Activated CD4-positive, CD25-positive, alpha-beta regulatory T cell treated with anti-CD3 and anti-CD28 coated beads, Interleukin-2, amount 50 U/mL, for 24 hours (primary cell): ENCODE data around the gene TOGARAM2.

Experiments
- ATAC-seq, 2 donors: fragments of 150-1000 bp; cut with Tn5 transposase; one replicate each; pipeline ENCODE4 v1.10.0; 2021; ENCODE audit warnings: mild to moderate bottlenecking in 1 of 2, moderate library complexity in 1 of 2

TOGARAM2 gene

GRCh38 chr2:29000481-29000880 lies 19.4 kb downstream of the TOGARAM2 start:
- ATAC-seq = peak; percentile 68 to 70

DNA sequence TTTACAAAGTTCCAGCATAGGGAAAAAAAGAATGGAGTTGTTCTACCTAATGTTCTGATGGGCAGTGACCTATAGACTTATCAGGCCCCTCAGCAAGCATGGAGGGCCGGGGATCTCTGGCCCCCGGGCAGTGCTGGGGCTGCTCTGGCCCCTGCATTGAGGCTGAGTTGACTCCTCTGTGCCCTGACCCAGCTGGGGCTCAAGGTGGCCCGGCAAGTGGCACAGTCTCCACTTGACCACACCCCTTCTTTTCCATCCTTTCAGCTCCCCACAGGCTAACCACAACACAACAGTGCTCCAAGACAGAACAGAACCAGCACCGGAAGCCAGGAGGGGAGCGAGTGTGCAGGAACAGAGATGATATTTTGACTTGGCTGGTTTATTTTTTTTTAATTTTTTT lies 19.9 kb downstream of the TOGARAM2 start:
- no peak for ATAC-seq

GRCh38 chr2:29001806-29002205 lies 20.7 kb downstream of the TOGARAM2 start:
- peak in 1 of 2 donors; percentile 30 for ATAC-seq

DNA sequence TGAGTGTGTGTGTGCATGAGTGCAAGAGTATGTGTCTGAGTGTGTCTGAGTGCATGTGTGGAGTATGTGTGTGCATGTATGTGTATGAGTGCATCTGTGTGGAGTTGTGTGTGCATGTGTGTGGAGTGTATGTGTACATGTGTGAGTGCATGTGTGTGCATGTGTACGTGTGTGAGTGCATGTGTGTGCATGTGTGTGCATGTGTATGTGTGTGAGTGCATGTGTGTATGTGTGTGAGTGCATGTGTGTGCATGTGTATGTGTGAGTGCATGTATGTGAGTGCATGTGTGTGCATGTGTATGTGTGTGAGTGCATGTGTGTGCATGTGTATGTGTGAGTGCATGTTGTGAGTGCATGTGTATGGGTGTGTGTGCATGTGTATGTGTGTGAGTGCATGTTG lies 23.7 kb downstream of the TOGARAM2 start:
- no peak for ATAC-seq

- ATAC-seq = no peak
Observed at GRCh38 chr2:29005331-29005730, 24.2 kb downstream of the TOGARAM2 start.

DNA sequence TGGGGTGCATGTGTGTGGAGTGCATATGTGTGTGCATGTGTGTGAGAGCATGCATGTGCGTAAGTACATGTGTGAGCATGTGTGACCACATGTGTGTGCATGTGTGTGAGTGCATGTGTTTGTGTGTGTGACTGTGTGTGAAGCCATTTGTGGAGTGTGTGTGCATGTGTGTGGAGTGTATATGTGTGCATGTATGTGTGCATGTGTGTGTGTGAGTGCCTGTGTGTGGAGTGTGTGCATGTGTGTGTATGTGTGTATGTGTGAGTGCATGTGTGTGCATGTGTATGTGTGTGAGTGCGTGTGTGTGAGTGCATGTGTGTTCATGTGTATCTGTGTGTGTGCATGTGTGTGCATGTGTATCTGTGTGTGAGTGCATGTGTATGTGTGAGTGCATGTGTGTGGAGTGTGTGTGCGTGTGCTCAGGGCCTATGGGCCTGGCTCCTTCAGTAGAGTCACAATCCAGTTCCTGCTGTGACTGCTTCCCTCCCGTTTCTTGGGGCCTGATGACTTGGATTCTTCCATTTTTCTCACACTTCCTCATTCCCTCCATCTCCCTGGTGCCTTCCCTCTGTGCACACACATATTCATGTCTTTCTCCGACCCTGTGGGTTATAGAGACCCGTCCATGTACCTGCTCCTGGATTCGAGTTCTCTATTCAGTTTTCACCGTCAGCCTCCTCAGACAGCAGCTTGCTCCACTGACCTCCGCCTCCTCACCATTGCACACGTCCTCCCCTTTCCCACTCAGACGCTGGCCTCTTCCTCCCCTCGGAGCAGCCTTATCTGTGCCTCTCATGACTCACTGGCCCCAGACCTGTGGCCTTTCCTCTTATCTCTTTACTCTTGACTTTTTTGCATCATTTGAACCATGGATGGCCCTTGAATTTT lies 25.2 kb downstream of the TOGARAM2 start:
- ATAC-seq = no peak

GRCh38 chr2:29006980-29007301 lies 25.8 kb downstream of the TOGARAM2 start:
- ATAC-seq = no peak

- ATAC-seq = no peak
Observed at GRCh38 chr2:29009270-29009669, 28.2 kb downstream of the TOGARAM2 start.

DNA sequence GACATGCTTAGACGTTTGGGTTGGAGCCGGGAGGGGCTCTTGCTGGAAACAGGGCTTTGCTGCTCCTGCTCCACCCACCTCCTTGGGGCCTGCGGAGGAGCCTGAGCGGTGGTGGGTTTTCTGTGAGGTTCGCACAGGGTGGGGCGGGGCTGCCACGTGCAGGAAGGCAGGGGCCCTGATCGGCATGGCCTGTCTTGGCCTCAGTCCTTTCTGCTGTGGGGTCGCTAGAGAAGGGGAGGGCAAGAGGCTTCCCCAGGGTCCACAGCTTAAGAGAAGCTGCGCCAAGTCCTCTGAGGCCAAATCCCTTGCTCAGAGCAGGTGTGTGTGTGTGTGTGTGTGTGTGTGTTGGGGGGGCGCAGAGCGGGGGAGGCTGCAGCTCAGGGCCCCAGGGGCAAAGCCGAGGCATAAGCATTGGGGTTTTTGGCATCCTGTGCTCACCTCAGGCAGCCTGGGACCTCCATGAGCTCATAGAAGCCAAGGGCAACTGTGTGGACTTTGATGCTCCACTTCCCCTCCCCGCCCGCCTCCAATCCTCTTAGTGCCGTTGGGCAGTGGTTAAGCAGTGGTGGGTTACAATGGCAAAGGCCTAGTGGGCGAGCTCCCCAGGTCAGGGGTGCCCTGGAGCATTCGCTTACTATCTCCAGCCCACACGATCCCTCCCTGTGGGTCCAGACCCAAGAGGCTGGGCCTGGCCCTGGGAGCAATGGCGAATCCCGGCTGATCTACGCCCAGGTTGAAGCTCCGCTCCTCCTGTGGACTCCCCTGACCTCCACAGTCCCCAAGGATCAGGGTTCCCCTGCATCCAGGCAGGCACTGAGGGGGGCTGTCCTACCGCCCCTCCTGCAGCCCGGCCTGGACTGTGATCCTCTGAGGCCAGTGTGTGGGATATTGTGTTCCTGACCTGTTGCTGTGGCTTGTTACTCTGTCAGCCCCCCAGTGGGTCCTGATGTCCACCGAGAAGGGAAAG lies 28.9 kb downstream of the TOGARAM2 start:
- no peak for ATAC-seq

DNA sequence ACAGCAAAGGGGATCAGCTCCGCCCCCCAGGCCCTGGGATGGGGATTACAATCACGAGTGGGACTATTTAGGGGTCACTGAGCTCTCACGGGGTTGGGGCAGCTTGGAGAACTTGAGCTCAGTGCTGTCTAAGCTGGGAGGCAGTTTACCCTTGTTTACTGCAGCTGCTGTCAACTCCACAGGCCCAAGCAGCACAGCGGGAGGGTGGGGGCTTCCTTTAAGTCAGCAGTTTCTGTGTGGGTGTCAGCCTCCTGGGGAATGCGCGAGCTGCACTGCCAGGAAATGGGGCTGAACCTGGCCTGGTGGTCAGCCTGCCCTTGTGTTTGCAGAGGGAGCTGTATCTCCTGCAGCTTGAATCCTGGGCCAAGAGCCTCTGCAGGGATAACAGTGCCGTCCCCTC lies 29.8 kb downstream of the TOGARAM2 start:
- no peak for ATAC-seq

DNA sequence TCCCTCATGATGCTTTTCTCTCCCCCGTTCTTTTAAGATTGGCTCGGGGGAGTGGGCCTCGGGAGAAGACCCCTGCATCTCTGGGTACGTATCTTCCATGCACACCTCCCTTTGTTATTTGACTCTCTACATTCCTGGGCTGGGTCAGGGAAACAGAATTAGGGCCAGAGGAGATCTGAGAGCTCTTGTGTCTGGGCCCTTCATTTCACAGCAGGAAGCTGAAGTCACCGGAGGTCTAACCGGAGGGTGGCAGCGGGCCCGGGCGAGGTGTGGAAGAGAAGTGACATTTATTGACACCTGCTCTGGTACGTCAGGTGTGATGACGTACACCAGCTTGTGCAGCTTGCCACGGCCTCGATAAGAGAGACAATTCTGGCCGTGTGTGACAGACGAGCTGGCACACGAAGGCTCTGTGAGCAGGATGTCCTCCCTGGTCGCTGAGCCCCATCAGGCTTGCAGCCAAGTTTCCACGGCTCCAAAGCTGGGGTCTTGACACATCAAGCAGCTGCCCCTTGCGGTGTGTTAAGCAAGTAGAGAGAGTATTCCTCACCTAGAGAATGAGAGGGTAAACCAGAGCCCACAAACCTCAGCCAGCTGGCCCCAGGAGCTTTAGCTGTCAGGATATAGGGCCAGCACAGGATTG lies 30.4 kb downstream of the TOGARAM2 start:
- peak; percentile 24 to 30 for ATAC-seq

GRCh38 chr2:29012211-29012681 lies 31.1 kb downstream of the TOGARAM2 start:
- ATAC-seq = no peak

DNA sequence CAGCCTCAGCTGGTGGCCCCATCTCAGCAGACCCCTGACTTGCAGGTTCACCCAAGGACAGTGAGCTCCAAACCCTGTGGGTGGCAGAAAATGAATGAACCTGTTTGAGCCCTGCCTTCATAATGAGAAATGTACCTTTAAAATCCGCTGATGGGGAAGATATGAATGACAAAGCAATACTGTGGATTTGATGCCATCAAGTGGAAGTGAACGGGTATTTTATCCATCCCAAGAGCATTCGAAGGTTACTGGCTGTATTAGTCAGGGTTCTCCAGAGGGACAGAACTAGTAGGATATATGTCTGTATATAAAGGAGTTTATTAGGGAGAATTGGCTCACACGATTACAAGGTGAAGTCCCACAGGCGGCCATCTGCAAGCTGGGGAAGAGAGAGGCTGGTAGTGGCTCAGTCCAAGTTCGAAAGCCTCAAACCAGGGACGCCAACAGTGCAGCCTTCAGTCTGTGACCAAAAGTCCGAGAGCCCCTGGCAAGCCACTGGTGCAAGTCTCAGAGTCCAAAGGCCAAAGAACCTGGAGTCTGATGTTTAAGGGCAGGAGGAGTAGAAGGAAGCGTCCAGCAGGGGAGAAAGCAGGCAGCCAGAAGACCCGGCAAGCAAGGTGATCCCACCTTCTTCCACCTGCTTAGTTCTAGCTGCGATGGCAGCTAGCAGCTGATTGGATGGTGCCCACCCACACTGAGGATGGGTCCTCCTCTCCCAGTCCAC lies 32.1 kb downstream of the TOGARAM2 start:
- ATAC-seq = no peak

- peak in 1 of 2 donors; percentile 4 for ATAC-seq
Observed at GRCh38 chr2:29014331-29014730, 33.2 kb downstream of the TOGARAM2 start.

DNA sequence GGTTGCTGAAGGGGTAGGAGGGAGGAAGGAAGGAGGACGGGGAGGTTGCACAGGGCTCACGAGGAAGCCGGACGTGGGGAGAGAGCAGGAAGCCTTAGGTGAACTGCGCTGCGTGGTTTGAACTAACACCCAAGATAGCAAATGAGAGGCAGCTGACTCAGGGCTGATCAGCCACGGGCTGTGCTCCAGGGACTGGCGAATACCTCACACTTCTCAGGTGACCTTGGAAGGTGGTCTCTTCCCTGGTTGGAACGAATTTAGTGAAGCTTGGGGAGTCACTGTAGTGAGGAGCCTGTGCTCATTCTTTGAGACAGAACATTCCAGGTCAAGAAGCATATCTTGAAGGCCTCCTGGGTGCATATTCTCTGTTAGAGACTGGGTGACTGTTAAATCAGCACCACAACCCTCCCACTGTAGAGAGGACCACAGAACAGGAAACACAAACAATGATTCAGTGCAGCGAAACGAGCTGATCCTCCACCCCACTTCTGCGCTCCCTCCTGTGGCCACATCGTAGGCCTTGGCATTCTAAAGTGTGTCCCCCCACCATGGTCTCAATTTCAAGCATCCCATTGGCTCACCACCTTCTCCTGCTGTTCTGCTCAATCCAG lies 33.8 kb downstream of the TOGARAM2 start:
- ATAC-seq = peak; percentile 89

GRCh38 chr2:29015701-29016470 lies 34.8 kb downstream of the TOGARAM2 start:
- ATAC-seq = no peak

DNA sequence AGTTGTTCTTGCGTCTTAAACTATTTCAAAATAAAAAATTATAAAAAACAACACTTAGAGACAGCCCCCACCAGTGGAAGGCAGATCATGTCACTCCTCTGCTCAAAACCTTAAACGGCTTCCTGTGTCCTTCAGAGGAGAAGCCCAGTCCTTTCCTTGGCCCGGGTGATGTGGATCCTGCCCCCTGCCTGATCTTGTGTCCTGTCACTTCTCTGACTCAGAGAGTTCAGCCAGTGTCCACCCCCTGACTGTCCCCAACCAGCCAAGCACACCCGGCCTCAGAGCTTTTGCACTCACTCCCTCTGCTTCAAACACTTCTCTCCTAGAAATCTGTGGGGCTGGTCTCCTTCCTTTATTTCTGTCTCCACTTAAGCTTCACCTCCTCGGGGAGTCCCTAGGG lies 35.4 kb downstream of the TOGARAM2 start:
- no peak for ATAC-seq

GRCh38 chr2:29017716-29018435 lies 36.8 kb downstream of the TOGARAM2 start:
- no peak for ATAC-seq

DNA sequence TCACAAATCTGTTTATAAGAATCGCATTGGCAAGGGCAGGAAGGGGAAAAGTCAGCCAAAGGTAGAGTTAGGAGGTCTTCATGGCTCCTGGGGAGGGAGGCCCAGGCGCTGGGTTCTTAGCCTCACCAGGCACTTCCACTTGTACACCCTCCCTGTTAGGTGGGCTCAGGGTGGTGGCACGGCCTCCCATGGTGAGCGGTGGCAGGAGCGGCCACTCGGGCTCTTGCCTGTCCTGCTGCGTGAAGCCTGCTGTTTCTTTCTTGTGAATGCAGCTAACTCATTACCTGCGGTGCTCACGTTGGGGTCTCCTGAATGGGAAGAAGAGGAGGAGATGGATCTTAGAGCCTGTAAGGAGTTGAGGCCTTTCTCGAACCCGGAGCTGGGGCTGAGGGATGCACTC lies 40.8 kb downstream of the TOGARAM2 start:
- no peak for ATAC-seq

GRCh38 chr2:29022679-29023078 lies 41.6 kb downstream of the TOGARAM2 start:
- no peak for ATAC-seq
